Right cardiac atrium (tissue), 5 donors: ENCODE results near the gene ITSN2. TPM values are rescaled to one million over a fixed set of nuclear protein-coding genes. Genes with fewer than 3 reads are reported as not detected.

ENCODE experiments used
- ATAC-seq, 2 donors: fragments of 200-7000 bp; cut with Tn5 transposase; one replicate each; pipeline versions ENCODE4 v1.8.0 to v1.9.1; 2020; ENCODE audit warnings: moderate library complexity in 2 of 2, mild to moderate bottlenecking in 1 of 2
- DNase-seq, 3 donors: peaks; one replicate each; pipeline ENCODE4 v3.0.0-alpha.2; 2020
- H3K27ac ChIP-seq: one replicate; pipeline ENCODE4 v1.5.1; 2013; ENCODE audit warnings: mild to moderate bottlenecking, low read length, control low read depth, moderate library complexity
- H3K27me3 ChIP-seq: one replicate; pipeline ENCODE4 v1.6.1; 2013; ENCODE audit not compliant: control insufficient read depth, insufficient read depth
- H3K4me1 ChIP-seq: one replicate; pipeline ENCODE4 v1.6.1; 2013; ENCODE audit warnings: low read length; ENCODE audit not compliant: control insufficient read depth, insufficient read depth
- H3K4me3 ChIP-seq: one replicate; pipeline ENCODE4 v1.5.1; 2013; ENCODE audit warnings: low read length, control low read depth
- H3K9me3 ChIP-seq: one replicate; pipeline ENCODE4 v1.6.1; 2013; ENCODE audit warnings: low read length; ENCODE audit not compliant: control insufficient read depth
- WGBS: extraction: QIAGEN DNeasy Blood & Tissue Kit; methylation state at CpG from one replicate; pipeline ENCODE4 v1.1.7; 2013; 5-methylcytosine and 5-hydroxymethylcytosine counted together
- intact Hi-C, 4 donors: fragments of 100-400 bp; cut with DNase I; formaldehyde crosslinking; loops; one replicate each; pipeline versions ENCODE4 v1.11.0 to v1.14.0; 2022 to 2023
- polyA plus RNA-seq: library from polyadenylated mRNA; stranded (reverse); fragments of 200-250 nt; gene quantifications from one replicate; pipeline ENCODE4 v1.2.3, GENCODE V29; 2013
- total RNA-seq, 4 donors: library from RNA; stranded (reverse); fragmentation: NEBNext Ultra II Directional; extraction: Animal tissue kit (Norgen Biotek cat#: 25700); gene quantifications; one replicate each; pipeline ENCODE4 v1.2.1, GENCODE V29; 2021
- donor health status: healthy with polysubstance abuse.
- donor health status: DM: no; HTN: yes; CAD: no.
- donor health status: DM: no; HTN: no; CAD: no.
- donor health status: DM: no; HTN: yes; CAD: no; lungs with severe emphysema.
- donor health status: DM: yes; HTN: yes; CAD: no.

Gene ITSN2
- total and polyA plus RNA-seq, 5 donors = 22.8 to 58.9 (median 54.4) TPM

DNA sequence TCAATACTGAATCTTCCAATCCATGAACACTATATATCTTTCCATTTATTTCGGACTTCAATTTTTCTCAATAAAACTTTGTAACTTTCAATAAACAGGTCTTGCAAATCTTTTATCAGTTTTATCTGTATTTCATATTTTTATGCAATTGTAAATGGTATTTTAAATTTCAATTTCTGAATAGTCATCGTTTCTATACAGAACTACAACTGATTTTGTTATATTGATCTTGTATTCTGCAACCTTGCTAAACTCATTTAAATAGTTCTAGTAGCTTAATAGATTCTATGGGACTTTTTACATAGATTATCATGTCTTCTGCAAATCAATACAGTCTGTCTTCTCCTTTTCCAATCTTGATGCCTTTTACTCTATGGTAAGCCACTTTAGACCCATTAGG is 95.1 kb downstream of the ITSN2 start:
- H3K27me3 ChIP-seq = no peaks in the 10 kb centered on the region
- WGBS = 100% methylated on average over 2 of the region's 2 CpGs
- no peak overlapping the region for H3K4me3 ChIP-seq
- ATAC-seq = no peak
- intact Hi-C loops = no loop called here
- DNase-seq = no peak
- H3K4me1 ChIP-seq = no peaks in the 10 kb centered on the region
- no peaks in the 10 kb centered on the region for H3K9me3 ChIP-seq
- no peak overlapping the region for H3K27ac ChIP-seq

DNA sequence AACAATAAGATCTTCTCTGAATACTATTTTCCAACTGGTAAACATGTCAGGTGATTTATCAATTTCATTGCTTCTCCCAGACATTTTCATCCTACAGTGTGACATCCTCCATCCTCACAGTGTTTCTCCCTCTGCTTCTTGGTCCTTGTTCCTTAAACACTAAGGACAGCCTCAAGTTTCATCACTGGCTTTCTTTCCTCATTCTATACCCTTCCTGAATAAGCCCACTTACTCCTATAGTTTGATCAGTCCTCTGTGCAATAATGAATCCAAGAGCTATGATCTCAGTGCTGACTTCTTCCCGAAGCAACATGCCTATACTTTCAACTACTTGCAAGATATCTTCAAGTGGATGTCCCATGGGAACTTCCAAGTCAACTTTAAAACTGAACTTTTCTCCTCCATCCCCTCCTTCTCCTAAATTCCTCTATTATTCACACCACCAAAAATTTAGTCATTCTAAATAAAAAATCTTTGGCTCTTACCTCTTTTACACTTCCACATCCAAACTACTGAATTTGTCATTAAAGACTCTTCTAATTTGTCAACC is 97.8 kb downstream of the ITSN2 start:
- DNase-seq = no peak
- no peak for ATAC-seq
- Histone ChIP-seq H3K9me3 (no peaks in the 10 kb centered on the region), H3K27me3 (no peaks in the 10 kb centered on the region), H3K4me3 (no peak overlapping the region), H3K27ac (no peak overlapping the region), H3K4me1 (no peaks in the 10 kb centered on the region)
- whole genome bisulfite sequencing = 66% methylated on average over 1 of the region's 1 CpG
- intact Hi-C loops = no loop called here

DNA sequence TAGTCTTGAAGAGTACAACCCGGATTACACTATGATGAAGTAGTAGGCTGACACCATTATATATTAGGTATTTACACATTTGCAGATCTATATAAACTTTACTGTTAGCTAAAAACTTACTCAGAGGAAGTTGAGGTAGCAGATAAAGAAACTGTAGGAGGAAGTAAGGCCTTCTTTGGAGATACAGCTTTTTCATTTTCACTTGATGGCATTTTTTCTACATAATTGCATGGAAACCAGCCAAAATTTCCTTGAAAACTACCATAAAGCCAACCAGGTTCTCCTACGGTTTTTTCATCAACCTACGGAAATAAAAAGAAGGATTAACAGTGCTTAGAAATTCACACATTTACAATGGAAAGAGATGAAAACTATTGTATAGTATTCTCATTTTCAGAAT is 98.9 kb downstream of the ITSN2 start:
- Histone ChIP-seq H3K27me3 (no peaks in the 10 kb centered on the region), H3K27ac (no peak overlapping the region), H3K4me3 (no peak overlapping the region), H3K4me1 (no peaks in the 10 kb centered on the region), H3K9me3 (no peaks in the 10 kb centered on the region)
- WGBS = 67% methylated on average over 3 of the region's 3 CpGs
- intact Hi-C loops = no loop called here
- DNase-seq (no peak), ATAC-seq (no peak)

DNA sequence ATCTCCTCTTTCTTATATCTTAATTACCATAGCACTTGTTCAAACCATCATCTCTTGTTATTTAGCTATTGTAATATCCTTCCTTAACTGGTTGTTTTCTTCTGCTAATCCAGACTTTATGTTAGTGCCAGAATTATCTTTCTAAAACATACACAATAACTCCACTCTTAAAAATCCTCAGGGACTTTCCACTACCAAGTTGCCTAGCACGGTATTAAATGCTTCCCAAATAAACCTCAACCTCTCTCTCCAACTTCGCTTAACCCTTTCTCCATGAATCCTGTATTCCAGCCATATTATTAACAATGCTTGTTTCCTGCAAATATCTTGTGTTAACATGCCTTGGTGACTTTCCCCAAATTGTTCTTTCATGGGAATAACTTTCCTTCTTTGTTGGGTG is 101.0 kb downstream of the ITSN2 start:
- 35% methylated on average over 2 of the region's 2 CpGs for WGBS
- no peaks in the 10 kb centered on the region for H3K9me3 ChIP-seq
- no peaks in the 10 kb centered on the region for H3K27me3 ChIP-seq
- H3K27ac ChIP-seq = no peak overlapping the region
- intact Hi-C loops = no loop called here
- ATAC-seq = no peak
- no peaks in the 10 kb centered on the region for H3K4me1 ChIP-seq
- no peak for DNase-seq
- no peak overlapping the region for H3K4me3 ChIP-seq

DNA sequence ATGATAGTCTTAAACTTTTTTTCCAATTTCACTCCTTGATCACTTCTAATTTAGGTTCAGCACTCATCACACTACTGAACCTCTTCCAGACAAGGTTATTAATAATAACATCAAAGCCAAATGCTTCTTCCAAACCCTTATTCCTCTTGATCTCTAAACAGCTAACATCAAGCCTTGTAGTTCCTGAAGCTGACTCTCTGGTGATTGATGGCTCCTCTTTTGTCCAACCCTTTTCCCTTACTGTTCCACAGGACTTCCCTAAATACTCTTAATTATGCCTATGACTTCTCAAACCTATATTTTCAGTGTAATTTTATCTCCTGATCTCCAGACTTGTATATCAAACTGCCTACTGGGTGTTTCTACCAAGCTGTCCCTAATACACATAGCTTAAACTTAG is 101.6 kb downstream of the ITSN2 start:
- no peaks in the 10 kb centered on the region for H3K27me3 ChIP-seq
- intact Hi-C loops = no loop called here
- H3K9me3 ChIP-seq = no peaks in the 10 kb centered on the region
- ATAC-seq (no peak), DNase-seq (no peak)
- H3K4me1 ChIP-seq = no peaks in the 10 kb centered on the region
- H3K27ac ChIP-seq = no peak overlapping the region
- H3K4me3 ChIP-seq = no peak overlapping the region

DNA sequence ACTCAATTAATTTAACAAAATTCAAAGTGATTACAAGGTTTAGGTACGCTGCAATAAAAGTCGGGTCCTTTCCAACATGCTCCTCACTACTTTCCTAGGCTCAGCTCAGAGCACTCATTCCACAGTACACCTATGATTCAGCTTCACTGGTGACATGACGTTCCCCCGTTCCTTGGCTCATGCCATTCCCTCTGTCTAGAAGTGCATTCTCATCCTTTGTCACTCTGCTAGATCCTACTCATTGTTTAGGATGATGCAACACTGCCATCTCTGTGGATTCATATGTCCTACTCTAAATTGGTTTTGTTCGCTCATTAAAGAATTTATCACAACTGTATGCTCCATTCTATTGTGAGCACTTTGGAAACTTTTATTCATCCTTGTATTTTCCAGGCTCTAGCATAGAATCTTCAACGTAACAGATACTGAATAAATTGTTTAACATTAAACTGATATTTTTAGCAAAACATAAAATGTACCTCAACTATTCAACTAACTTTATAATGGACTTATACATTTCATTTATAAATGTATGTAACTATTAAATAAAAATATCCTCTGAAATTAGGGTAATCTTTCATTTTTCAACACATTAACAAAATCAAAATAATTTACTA is 106.9 kb downstream of the ITSN2 start:
- ATAC-seq = no peak
- H3K4me3 ChIP-seq = no peak overlapping the region
- 94% methylated on average over 6 of the region's 6 CpGs for WGBS
- intact Hi-C loops = no loop called here
- H3K9me3 ChIP-seq = no peaks in the 10 kb centered on the region
- DNase-seq = no peak
- H3K27ac ChIP-seq = no peak overlapping the region
- no peaks in the 10 kb centered on the region for H3K4me1 ChIP-seq
- no peaks in the 10 kb centered on the region for H3K27me3 ChIP-seq

DNA sequence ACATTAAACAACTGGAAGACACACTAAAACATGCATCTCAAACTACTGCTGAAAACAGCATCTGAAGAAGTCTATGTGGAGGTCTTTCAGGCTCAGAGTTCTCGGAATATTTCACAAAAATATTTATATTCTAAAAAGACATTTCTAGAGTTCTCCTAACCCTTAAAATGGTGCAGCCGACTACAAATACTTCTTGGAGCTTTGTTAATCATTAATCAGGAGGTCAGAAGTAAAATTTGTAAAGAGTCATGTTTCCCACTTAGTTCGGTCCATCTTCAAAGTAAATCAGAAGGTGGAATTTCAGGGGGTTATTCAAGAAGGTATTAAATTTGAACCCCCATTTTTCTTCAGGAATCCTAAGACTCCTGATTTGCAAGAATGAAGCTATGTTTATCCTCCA is 112.7 kb downstream of the ITSN2 start:
- no peak overlapping the region for H3K4me3 ChIP-seq
- DNase-seq = no peak
- H3K9me3 ChIP-seq = no peaks in the 10 kb centered on the region
- no peaks in the 10 kb centered on the region for H3K27me3 ChIP-seq
- H3K4me1 ChIP-seq = no peaks in the 10 kb centered on the region
- ATAC-seq = no peak
- H3K27ac ChIP-seq = no peak overlapping the region
- WGBS = 93% methylated on average over 3 of the region's 3 CpGs
- intact Hi-C loops = no loop called here

DNA sequence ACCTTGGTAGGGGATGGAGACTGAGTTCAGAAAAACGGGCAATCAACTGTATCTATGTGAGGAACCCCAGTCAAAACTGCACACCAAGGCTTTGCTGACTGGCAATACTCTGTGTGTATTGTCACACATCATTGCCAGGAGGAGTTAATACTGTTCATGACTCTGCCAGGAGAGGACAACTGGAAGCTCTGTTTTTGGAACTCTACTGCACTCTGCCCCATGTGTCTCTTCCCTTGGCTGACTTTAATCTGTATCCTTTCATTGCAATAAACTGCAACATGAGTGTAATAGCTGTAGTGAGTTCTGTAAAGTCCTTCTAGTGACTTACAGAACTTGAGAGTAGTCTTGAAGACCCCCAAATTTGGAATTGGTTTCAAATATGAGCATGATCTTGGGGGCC is 113.2 kb downstream of the ITSN2 start:
- intact Hi-C loops = no loop called here
- 98% methylated on average over 1 of the region's 1 CpG for WGBS
- ATAC-seq (no peak), DNase-seq (no peak)
- H3K27me3 ChIP-seq = no peaks in the 10 kb centered on the region
- no peaks in the 10 kb centered on the region for H3K9me3 ChIP-seq
- no peaks in the 10 kb centered on the region for H3K4me1 ChIP-seq
- no peak overlapping the region for H3K4me3 ChIP-seq
- no peak overlapping the region for H3K27ac ChIP-seq

DNA sequence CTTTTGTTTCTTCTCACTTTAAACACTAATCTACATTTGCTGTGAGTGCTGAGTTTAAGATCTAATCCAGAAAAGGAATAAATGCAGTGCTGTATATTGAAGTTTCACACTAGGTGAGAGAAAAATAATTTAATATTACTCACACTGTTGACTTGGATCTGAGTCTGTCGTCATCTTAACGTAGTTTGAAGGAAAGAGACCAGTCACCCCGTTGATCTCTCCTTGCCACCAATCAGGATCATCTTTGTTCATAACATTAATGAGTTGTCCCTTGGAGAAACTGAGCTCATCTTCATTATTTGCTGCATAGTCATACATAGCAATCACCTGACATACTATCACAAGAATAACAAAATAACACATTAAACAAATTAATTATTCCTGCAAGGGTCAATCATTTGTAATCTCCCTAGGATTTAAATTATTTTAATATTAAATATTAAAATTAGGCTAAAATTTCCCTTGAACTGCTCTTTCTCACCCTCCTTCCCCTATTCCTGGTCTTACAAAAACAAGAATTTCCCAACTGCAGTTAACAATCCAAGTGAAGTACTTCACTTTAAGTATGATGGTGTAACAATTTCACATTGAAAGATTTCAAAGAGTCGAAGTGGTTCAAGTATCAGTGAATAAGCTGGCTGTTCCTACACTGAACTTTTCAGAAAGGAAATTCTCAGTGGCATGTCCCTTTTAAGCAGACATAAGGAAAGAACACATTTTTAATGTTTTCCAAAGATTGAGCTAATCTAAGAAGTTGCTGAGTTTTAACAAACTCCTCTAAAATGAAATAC is 114.2 kb downstream of the ITSN2 start:
- 83% methylated on average over 4 of the region's 4 CpGs for WGBS
- H3K4me3 ChIP-seq = no peak overlapping the region
- intact Hi-C loops = no loop called here

DNA sequence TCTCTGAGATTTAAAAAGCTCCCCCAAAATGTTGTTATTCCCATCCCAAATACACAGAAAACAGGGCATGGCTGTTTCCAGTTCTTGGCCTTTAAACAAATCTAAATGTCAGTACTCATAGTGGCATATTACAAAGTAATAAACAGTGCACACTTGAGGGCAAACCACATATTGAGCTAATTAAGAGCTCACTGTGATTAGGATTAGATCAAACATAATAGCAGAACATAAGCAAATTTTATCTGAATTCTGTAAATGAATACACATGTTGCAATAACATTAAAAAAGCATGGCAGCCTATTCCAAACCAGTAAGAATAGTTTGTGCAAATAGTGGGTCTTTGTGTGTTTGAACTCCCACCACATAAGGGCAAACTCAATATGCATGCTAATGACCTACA is 118.8 kb downstream of the ITSN2 start:
- Histone ChIP-seq H3K4me3 (no peak overlapping the region), H3K4me1 (no peaks in the 10 kb centered on the region), H3K27ac (no peak overlapping the region), H3K27me3 (no peaks in the 10 kb centered on the region), H3K9me3 (no peaks in the 10 kb centered on the region)
- ATAC-seq (no peak), DNase-seq (no peak)
- intact Hi-C loops = no loop called here

More for the DNA sequence above, 114.2 kb downstream of the ITSN2 start:
- Histone ChIP-seq H3K9me3 (no peaks in the 10 kb centered on the region), H3K27ac (no peak overlapping the region), H3K4me1 (no peaks in the 10 kb centered on the region), H3K27me3 (no peaks in the 10 kb centered on the region)
- DNase-seq = no peak
- no peak for ATAC-seq

DNA sequence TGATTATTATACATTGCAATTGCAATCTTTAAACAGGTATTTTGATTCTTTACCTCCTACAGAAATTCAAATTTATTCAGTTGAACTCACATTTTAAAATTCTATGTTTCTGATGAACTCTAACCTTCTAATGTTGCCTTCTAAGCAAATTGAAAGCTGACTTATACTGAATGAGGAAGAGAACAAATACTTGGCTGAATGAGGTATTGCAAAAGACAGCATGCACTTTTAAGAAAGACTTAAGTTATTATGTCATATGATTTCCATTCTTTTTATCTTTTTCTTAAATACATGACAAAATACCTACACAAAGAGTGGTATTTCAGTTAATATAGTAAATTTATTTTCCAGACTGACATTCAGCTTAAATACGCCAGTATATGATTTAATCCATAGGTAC is 120.8 kb downstream of the ITSN2 start:
- DNase-seq = no peak
- Histone ChIP-seq H3K4me1 (no peaks in the 10 kb centered on the region), H3K4me3 (no peak overlapping the region), H3K27me3 (no peaks in the 10 kb centered on the region), H3K9me3 (no peaks in the 10 kb centered on the region), H3K27ac (no peak overlapping the region)
- WGBS = 98% methylated on average over 1 of the region's 1 CpG
- ATAC-seq = no peak
- intact Hi-C loops = no loop called here
